ENCODE data around the gene WDR64.

WDR64 gene

GRCh38 chr1:241738284-241739078 lies 86.4 kb downstream of the WDR64 start:
- no peak for DNase-seq (ENCODE audit: low read depth in 2 of 2)

DNA sequence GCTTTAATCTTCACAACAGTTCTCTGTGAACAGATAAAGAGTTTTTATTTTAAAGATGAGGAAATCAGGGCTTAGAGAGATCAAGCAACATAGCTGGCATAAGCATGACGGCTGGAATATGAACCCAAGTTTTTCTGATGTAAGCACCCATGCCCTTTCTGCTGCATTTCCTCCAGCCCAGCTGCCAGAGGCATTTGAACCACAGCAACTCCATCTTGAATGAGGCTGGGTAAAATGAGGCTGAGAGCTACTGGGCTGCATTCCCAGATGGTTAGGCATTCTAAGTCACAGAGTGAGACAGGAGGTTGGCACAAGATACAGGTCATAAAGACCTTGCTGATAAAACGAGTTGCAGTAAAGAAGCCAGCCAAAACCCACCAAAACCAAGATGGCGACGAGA lies 90.0 kb downstream of the WDR64 start:
- no peak for DNase-seq (ENCODE audit: low read depth in 2 of 2)

GRCh38 chr1:241744591-241744990 lies 92.5 kb downstream of the WDR64 start:
- no peak for DNase-seq (ENCODE audit: low read depth in 2 of 2)

GRCh38 chr1:241747992-241748391 lies 95.9 kb downstream of the WDR64 start:
- no peak for DNase-seq (ENCODE audit: low read depth in 2 of 2)

- DNase-seq (ENCODE audit: low read depth in 2 of 2): no peak
Observed at GRCh38 chr1:241749041-241749944, 97.2 kb downstream of the WDR64 start.

GRCh38 chr1:241749945-241750695 lies 98.0 kb downstream of the WDR64 start:
- DNase-seq (ENCODE audit: low read depth in 2 of 2): no peak

DNA sequence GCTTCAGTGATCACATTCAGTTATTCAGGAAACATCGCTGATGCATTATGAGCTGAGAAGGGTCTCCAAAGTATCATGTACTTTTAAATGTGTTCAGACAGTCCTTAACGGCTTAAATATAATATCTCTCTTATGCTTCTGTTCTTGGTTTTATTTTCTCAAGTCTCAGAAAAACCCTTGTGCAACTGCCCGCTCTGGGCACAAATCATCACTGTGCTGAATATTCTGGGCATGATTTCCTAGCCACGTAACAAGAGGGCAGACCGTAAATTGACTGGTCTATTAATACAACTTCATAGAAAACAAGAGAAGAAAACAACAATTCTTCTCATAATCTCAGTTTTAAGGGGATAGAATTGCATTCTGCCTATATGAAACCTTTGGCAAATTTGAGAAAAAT lies 99.4 kb downstream of the WDR64 start:
- DNase-seq (ENCODE audit: low read depth in 2 of 2): no peak

DNA sequence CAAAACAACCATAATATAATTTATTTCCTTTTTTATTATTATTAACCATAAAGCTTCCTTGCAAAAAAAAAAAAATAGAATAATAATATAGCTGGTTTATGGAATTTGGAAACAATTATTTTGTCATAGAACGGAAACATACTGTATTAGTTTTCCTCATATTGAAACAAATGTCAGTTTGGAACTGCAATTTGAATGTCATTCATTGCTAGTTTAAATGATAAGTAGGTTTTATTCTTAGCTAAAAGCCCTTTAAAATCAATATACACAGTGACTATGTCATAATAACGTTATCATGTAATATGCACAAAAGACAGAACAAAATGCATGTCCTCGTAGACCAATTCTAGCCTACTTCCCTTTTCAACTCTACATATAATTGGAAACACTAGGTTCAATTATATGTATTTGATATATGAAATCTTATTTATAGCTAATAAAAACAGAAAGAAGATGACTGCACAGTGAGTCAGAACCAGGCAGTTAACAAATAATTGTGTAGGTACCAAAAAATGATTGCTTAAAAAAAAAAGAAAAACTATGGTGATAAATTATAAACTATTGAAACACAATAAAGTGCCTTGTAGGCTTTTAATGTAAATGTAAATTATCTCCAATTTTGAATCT lies 110.7 kb downstream of the WDR64 start:
- no peak for DNase-seq (ENCODE audit: low read depth in 2 of 2)

- no peak for DNase-seq (ENCODE audit: low read depth in 2 of 2)
Observed at GRCh38 chr1:241765390-241765789, 113.3 kb downstream of the WDR64 start.

GRCh38 chr1:241767737-241768136 lies 115.7 kb downstream of the WDR64 start:
- no peak for DNase-seq (ENCODE audit: low read depth in 2 of 2)

GRCh38 chr1:241770115-241770514 lies 118.0 kb downstream of the WDR64 start:
- no peak for DNase-seq (ENCODE audit: low read depth in 2 of 2)

DNA sequence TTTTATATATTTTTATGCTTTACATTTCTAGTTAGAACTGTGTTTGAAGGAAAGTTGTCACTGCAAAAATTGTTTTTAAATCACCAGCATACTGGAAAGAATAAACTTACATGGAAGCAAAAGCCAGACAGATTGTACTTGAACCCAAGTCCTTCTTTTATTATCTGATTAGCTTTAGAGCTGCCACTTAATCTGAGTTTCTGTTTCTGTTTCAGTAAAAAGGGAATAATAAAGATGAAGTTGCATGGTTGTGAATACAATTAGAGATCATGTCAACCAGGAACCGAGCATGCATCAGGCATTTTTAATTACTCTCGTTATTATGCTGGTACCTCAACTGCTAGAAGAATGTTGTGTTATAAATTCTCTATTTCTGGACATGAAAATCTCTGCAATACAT lies 119.0 kb downstream of the WDR64 start:
- no peak for DNase-seq (ENCODE audit: low read depth in 2 of 2)

- DNase-seq (ENCODE audit: low read depth in 2 of 2): no peak
Observed at GRCh38 chr1:241772932-241773500, 120.9 kb downstream of the WDR64 start.

DNA sequence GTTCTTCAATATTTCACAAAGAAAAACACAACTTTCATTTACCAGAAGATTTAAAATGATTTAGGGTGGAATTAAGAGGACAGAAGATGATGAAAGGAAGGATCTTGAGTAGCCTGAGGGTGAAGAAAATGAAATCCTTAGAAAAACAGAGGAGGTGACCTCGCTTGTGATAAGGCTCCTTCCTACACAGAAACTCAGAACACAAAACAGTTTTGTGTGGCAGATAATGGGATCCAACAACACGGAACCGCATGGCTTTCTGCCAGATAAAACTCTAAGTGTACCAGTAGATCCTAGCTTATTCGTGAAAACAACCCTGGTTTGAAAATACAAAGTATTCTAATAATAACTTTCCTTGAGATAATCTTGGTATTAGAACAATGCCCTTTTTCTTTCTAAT lies 121.9 kb downstream of the WDR64 start:
- no peak for DNase-seq (ENCODE audit: low read depth in 2 of 2)

GRCh38 chr1:241775021-241775420 lies 122.9 kb downstream of the WDR64 start:
- no peak for DNase-seq (ENCODE audit: low read depth in 2 of 2)

DNA sequence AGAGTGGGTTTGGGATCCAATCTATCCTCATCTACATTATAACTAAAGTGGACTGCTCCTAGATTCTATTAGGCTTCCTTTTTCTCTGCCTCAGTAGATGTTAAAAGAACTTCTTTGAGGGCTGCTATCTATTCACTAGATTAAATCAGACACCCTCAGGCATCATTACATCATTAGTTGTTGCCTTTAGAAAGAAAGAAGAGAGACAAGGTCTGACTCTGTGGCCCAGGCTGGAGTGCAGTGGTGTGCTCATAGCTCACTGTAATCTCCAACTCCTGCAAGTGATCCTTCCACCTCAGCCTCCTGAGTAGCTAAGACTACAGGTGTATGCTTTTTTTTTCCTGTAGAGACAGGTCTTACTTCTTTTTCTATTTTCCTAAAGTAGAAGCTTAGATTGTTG lies 124.8 kb downstream of the WDR64 start:
- no peak for DNase-seq (ENCODE audit: low read depth in 2 of 2)

- DNase-seq (ENCODE audit: low read depth in 2 of 2): no peak
Observed at GRCh38 chr1:241778117-241778516, 126.0 kb downstream of the WDR64 start.

DNA sequence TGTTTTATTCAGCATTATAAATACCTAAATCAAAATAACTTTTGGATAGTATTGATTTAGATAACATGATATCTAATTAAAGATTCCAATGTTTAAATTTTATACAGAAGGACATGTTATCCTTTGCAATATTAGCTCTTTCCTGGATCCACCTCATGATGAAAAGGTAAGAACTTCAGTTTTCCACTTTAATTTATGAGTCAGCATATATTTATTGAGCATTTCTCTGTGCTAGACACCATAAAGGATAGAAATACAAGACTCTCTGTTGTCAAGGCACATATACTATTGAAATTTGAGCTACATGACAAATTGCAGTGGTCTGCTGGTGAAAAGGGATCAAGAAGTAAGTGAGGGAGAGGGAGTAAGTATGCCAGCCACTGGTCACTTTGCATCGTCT lies 127.8 kb downstream of the WDR64 start:
- no peak for DNase-seq (ENCODE audit: low read depth in 2 of 2)

GRCh38 chr1:241782396-241782795 lies 130.3 kb downstream of the WDR64 start:
- no peak for DNase-seq (ENCODE audit: low read depth in 2 of 2)

DNA sequence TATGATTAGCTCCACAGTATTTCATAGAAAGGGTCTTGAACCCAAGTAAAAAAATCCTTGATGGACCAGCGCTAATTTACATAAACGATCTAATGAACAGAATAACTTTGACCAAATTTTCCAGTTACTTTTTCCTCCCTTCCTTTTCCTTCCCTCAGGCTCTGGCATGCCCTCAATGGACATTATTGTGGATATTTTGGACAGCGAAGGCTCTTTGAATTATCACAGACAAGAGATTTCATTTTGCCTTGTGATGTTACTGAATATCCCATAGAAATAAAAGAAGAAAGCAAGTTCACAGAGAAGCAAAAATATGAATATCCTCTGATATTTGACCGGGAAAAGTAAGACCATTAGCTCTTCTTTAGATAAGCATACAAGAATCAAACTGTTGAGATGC lies 135.6 kb downstream of the WDR64 start:
- no peak for DNase-seq (ENCODE audit: low read depth in 2 of 2)

DNA sequence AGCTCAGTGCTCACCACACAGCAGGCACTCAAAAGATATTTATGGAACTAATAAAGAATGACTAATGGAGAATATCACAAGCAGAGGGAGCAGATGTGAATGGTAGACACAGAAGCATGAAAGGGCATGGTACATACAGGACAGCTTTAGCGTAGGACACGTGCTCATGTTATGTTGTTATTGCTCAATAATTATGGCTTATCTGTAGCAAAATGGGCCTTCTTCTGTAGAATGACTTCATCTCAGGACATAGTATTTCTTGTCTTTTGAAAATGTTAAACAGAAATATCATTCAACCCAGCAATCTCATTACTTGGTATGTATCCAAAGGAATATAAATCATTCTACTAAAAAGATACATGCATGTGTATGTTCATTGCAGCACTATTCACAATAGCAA lies 137.0 kb downstream of the WDR64 start:
- no peak for DNase-seq (ENCODE audit: low read depth in 2 of 2)
